ENCODE measurements around the gene TREH. TPM values are rescaled to one million over a fixed set of nuclear protein-coding genes. Genes with fewer than 3 reads are reported as not detected.
A peak's percentile ranks its signal among the peaks of the same experiment; 100 is the strongest.

The TREH gene
- total and polyA plus RNA-seq, 8 donors: 0.45 to 2.2 (median 1.1) TPM; not detected in 4

GRCh38 chr11:118608360-118609227 is 70.9 kb downstream of the TREH start:
- H3K4me1 ChIP-seq: peaks cover 63 to 92% (median 81%) of the 10 kb centered on the region in 4 donors
- TF ChIP-seq EP300 (IDR thresholded peaks at IDR 0.05) (no peak), CTCF (IDR thresholded peaks at IDR 0.05) (no peak), POLR2A (IDR thresholded peaks at IDR 0.05) (no peak), POLR2AphosphoS5 (IDR thresholded peaks at IDR 0.05) (peak; percentile 45 to 49 (median 47))
- 6 to 14% (median 9%) methylated on average over 28 to 69 of the region's 69 CpGs for WGBS, 5 donors
- peak overlapping the region; percentile 55 to 98 (median 91) for H3K27ac ChIP-seq
- intact Hi-C loops (cut with DNase I; ENCODE audit: low total_unique reads): loop anchor here (5.0 kb wide), 1 partner anchor 49 kb away; no protein-coding TSS in a partner anchor
- peaks cover 0 to 42% (median 34%) of the 10 kb centered on the region in 3 donors for H3K27me3 ChIP-seq
- H3K4me3 ChIP-seq: peak overlapping the region; percentile 47 to 79 (median 70)
- DNase-seq: peak; percentile 59 to 86
- peaks cover 0 to 3% (median under 1%) of the 10 kb centered on the region in 4 donors for H3K36me3 ChIP-seq
- no peaks in the 10 kb centered on the region for H3K9me3 ChIP-seq

- peaks cover 63 to 86% (median 79%) of the 10 kb centered on the region in 4 donors for H3K4me1 ChIP-seq
- H3K4me3 ChIP-seq: peak within 1 kb of the TSS; percentile 47 to 79 (median 70)
- 0 to 1% (median 1%) methylated on average over 13 to 72 of the region's 72 CpGs for WGBS, 5 donors
- peak within 1 kb of the TSS; percentile 55 to 98 (median 91) for H3K27ac ChIP-seq
- DNase-seq: peak; percentile 46 to 86
- H3K9me3 ChIP-seq: no peaks in the 10 kb centered on the region
- H3K36me3 ChIP-seq: peaks cover 0 to 11% (median 7%) of the 10 kb centered on the region in 4 donors
- intact Hi-C loops (cut with DNase I; ENCODE audit: low total_unique reads): loop anchor here (5.0 kb wide), 1 partner anchor 50 kb away; no protein-coding TSS in a partner anchor
- H3K27me3 ChIP-seq: peaks cover 0 to 42% (median 34%) of the 10 kb centered on the region in 3 donors
- TF ChIP-seq POLR2AphosphoS5 (IDR thresholded peaks at IDR 0.05) (peak in 2 of 3 donors; percentile 37 to 52), EP300 (IDR thresholded peaks at IDR 0.05) (no peak), POLR2A (IDR thresholded peaks at IDR 0.05) (no peak), CTCF (IDR thresholded peaks at IDR 0.05) (peak in 4 of 7 experiments; percentile 16 to 49 (median 27))
Measured at GRCh38 chr11:118607401-118608359, 71.8 kb downstream of the TREH start, which contains the start of gene PHLDB1. TSS of gene PHLDB1 (plus strand) at chr11:118607615. CDS start at chr11:118613837, 6,222 bp downstream.

Small RNA genes lying within 50 kb of the gene (small RNA-seq; reads per million reads assigned to genes)
- 0 reads per million in 4 donors for gene RNU6-376P

Other genes starting within 250 kb of the TREH start
- 10 to 100 TPM; 22.0 to 98.2 (median 79.8) TPM for gene KMT2A, start 243.2 kb downstream of the TREH start, total RNA-seq
- gene KMT2A, start 243.2 kb downstream of the TREH start, polyA plus RNA-seq: 1 to 10 TPM; 4.5 to 6.4 (median 5.3) TPM
- 10 to 100 TPM in 1 of 5 donors, not detected in 4; 56.8 TPM for gene TTC36, start 152.2 kb downstream of the TREH start, total RNA-seq
- gene TTC36, start 152.2 kb downstream of the TREH start, polyA plus RNA-seq: 1 to 10 TPM in 1 of 3 donors, under 1 TPM in 1, not detected in 1; 0.58 to 2.0 TPM
- gene TMEM25, start 148.5 kb downstream of the TREH start, total RNA-seq: 10 to 100 TPM in 2 of 5 donors, 1 to 10 TPM in 2, not detected in 1; 8.2 to 52.7 (median 17.5) TPM
- gene TMEM25, start 148.5 kb downstream of the TREH start, polyA plus RNA-seq: 10 to 100 TPM in 1 of 3 donors, 1 to 10 TPM in 2; 4.0 to 11.8 (median 8.5) TPM
- 100 to 1,000 TPM in 1 of 5 donors, 10 to 100 TPM in 3, 1 to 10 TPM in 1; 3.5 to 113 (median 28.4) TPM for gene IFT46, start 113.7 kb downstream of the TREH start, total RNA-seq
- gene IFT46, start 113.7 kb downstream of the TREH start, polyA plus RNA-seq: 10 to 100 TPM; 15.4 to 17.9 (median 17.5) TPM
- 100 to 1,000 TPM in 1 of 5 donors, 10 to 100 TPM in 4; 22.0 to 115 (median 60.0) TPM for gene ARCN1, start 107.2 kb downstream of the TREH start, total RNA-seq
- gene ARCN1, start 107.2 kb downstream of the TREH start, polyA plus RNA-seq: 100 to 1,000 TPM in 1 of 3 donors, 10 to 100 TPM in 2; 50.7 to 107 (median 60.2) TPM
- 100 to 1,000 TPM in 1 of 5 donors, 10 to 100 TPM in 4; 34.4 to 291 (median 50.2) TPM for gene PHLDB1, start 72.0 kb downstream of the TREH start, total RNA-seq
- gene PHLDB1, start 72.0 kb downstream of the TREH start, polyA plus RNA-seq: 10 to 100 TPM; 28.4 to 43.1 (median 39.7) TPM
- gene DDX6, start 111.5 kb upstream of the TREH start, total RNA-seq: 100 to 1,000 TPM in 2 of 5 donors, 10 to 100 TPM in 3; 21.6 to 203 (median 99.3) TPM
- gene DDX6, start 111.5 kb upstream of the TREH start, polyA plus RNA-seq: 10 to 100 TPM; 17.1 to 21.2 (median 18.4) TPM
- under 1 TPM in 1 of 5 donors, not detected in 4; 0.14 TPM for gene CXCR5, start 204.2 kb upstream of the TREH start, total RNA-seq
- gene CXCR5, start 204.2 kb upstream of the TREH start, polyA plus RNA-seq: under 1 TPM; 0.12 to 0.60 (median 0.15) TPM
- gene BCL9L, start 246.3 kb upstream of the TREH start, total RNA-seq: 10 to 100 TPM in 4 of 5 donors, 1 to 10 TPM in 1; 9.9 to 35.2 (median 20.4) TPM
- gene BCL9L, start 246.3 kb upstream of the TREH start, polyA plus RNA-seq: 10 to 100 TPM in 1 of 3 donors, 1 to 10 TPM in 2; 4.2 to 11.7 (median 6.0) TPM

Data from stomach (tissue), 9 donors.